Common myeloid progenitor, CD34-positive (primary cell): Measurements from ENCODE around the gene CHRNA9.
A peak's percentile ranks its signal among the peaks of the same experiment; 100 is the strongest.

ENCODE experiments used
- CTCF ChIA-PET: fragments of 350-600 bp; sonication (Branson Sonifier 250); formaldehyde crosslinking; loops from one replicate; lab custom pipeline; 2021; ENCODE audit warnings: antibody characterized with exemption; lab: Charles Lee
- POLR2A ChIA-PET: fragments of 350-600 bp; sonication (Branson Sonifier 250); formaldehyde crosslinking; loops from one replicate; lab custom pipeline; 2021; ENCODE audit warnings: antibody characterized with exemption; lab: Charles Lee
- DNase-seq, 3 donors: peaks; one replicate each; pipeline versions ENCODE4 v3.0.0 to v3.0.0-alpha.2; 2013
- H3K27ac ChIP-seq, 2 experiments: 1 replicate in 1 of 2; 2 replicates in 1 of 2; pipeline ENCODE4 v1.7.0; 2013; ENCODE audit warnings: inconsistent platforms in 2 of 2, low read length in 2 of 2, mild to moderate bottlenecking in 2 of 2, low read depth in 1 of 2, moderate library complexity in 1 of 2; ENCODE audit not compliant: severe bottlenecking in 2 of 2, insufficient read depth in 1 of 2, poor library complexity in 1 of 2
- H3K27me3 ChIP-seq, 5 experiments: replicated peaks in 2 of 5; 1 replicate in 3 of 5; 2 replicates in 2 of 5; pipeline versions ENCODE4 v1.6.1 to v1.7.0; 2013; ENCODE audit warnings: low read length in 4 of 5, mild to moderate bottlenecking in 2 of 5, moderate library complexity in 2 of 5, inconsistent platforms in 1 of 5; ENCODE audit not compliant: insufficient read depth in 5 of 5, control insufficient read depth in 4 of 5
- H3K36me3 ChIP-seq, 4 experiments: 1 replicate in 2 of 4; 2 replicates in 2 of 4; pipeline versions ENCODE4 v1.6.1 to v1.7.0; 2013; ENCODE audit warnings: low read length in 3 of 4, control low read depth in 1 of 4, mild to moderate bottlenecking in 1 of 4; ENCODE audit not compliant: control insufficient read depth in 4 of 4, insufficient read depth in 4 of 4
- H3K4me1 ChIP-seq, 4 experiments: 1 replicate in 3 of 4; 2 replicates in 1 of 4; pipeline versions ENCODE4 v1.6.1 to v1.7.1; 2013; ENCODE audit warnings: low read length in 3 of 4, mild to moderate bottlenecking in 3 of 4, control low read depth in 1 of 4, inconsistent platforms in 1 of 4, moderate library complexity in 1 of 4; ENCODE audit not compliant: control insufficient read depth in 4 of 4, insufficient read depth in 4 of 4; ENCODE audit errors: control extremely low read depth in 1 of 4
- H3K4me3 ChIP-seq, 7 experiments: 1 replicate in 4 of 7; 2 replicates in 3 of 7; pipeline versions ENCODE4 v1.5.1 to v1.7.0; 2013; ENCODE audit warnings: mild to moderate bottlenecking in 7 of 7, low read length in 6 of 7, moderate library complexity in 6 of 7, inconsistent platforms in 2 of 7, low read depth in 2 of 7, control low read depth in 1 of 7; ENCODE audit not compliant: insufficient read depth in 4 of 7, control insufficient read depth in 1 of 7; ENCODE audit errors: extremely low read depth in 1 of 7
- H3K9me3 ChIP-seq, 5 experiments: 1 replicate in 4 of 5; 2 replicates in 1 of 5; pipeline versions ENCODE4 v1.6.1 to v1.7.1; 2013; ENCODE audit warnings: low read length in 4 of 5, mild to moderate bottlenecking in 2 of 5, inconsistent platforms in 1 of 5, low read depth in 1 of 5, moderate library complexity in 1 of 5; ENCODE audit not compliant: control insufficient read depth in 4 of 5, insufficient read depth in 2 of 5; ENCODE audit errors: control extremely low read depth in 1 of 5
- whole genome bisulfite sequencing: methylation state at CpG from one replicate; pipeline ENCODE4 v1.1.5; 2013; ENCODE audit not compliant: insufficient coverage; 5-methylcytosine and 5-hydroxymethylcytosine counted together

CHRNA9 gene

DNA sequence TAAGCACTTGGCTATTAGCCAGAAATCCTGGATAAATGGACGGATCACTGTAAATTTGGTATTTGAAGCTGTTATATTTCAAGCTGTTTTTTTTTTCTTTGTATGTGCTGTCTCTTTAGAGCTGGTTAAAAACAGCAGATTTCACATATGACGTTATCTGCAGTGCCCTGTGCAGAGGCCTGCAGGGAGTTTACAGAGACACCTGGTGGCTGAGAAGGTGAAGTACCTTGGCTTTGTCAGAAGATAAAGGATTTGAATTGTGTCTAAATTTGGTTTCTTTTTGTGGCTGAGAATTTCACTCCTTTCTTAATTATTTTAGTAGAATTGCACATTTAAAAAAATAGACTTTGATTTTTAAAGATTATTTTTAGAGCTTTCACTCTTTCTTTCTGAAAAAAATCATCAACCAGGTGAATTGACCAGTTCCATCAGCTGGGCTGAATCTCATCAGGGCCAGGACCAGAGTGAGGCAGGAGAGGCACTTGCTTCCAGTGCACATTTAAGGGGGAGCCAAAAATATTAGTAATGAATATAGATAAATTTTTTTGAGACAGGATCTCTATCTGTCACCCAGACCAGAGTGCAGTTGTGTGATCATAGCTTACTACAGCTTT lies 9.6 kb upstream of the CHRNA9 start:
- no peaks in the 10 kb centered on the region for H3K27me3 ChIP-seq
- 0% methylated on average over 1 of the region's 2 CpGs for whole genome bisulfite sequencing
- H3K4me1 ChIP-seq: peaks cover 3 to 45% (median 38%) of the 10 kb centered on the region in 4 experiments
- peak; percentile 81 to 92 (median 91) for DNase-seq
- no peaks in the 10 kb centered on the region for H3K36me3 ChIP-seq
- ChIA-PET CTCF (interaction anchor here (0.6 to 7.7 kb wide), 29 partner anchors 9 to 856 kb away, joined by 3 to 84 read pairs (median 3); partner anchors contain the start of gene CHRNA9), POLR2A (interaction anchor here (0.6 to 1.6 kb wide), 6 partner anchors 8 to 429 kb away, joined by 3 to 9 read pairs (median 4); partner anchors contain the start of gene N4BP2)
- no peak overlapping the region for H3K4me3 ChIP-seq
- no peaks in the 10 kb centered on the region for H3K9me3 ChIP-seq
- H3K27ac ChIP-seq: no peak overlapping the region

GRCh38 chr4:40327340-40327739 lies 7.8 kb upstream of the CHRNA9 start:
- ChIA-PET POLR2A (no interaction called here), CTCF (interaction anchor here (0.8 to 7.7 kb wide), 8 partner anchors 9 to 271 kb away, joined by 3 to 84 read pairs (median 4); no protein-coding TSS in a partner anchor)
- H3K4me1 ChIP-seq: peaks cover 3 to 33% (median 25%) of the 10 kb centered on the region in 4 experiments
- H3K4me3 ChIP-seq: no peak overlapping the region
- no peaks in the 10 kb centered on the region for H3K9me3 ChIP-seq
- H3K27me3 ChIP-seq: no peaks in the 10 kb centered on the region
- DNase-seq: peak; percentile 34 to 81 (median 78)
- WGBS: 58% methylated on average over 4 of the region's 4 CpGs
- no peak overlapping the region for H3K27ac ChIP-seq
- H3K36me3 ChIP-seq: no peaks in the 10 kb centered on the region

- H3K4me1 ChIP-seq: peaks cover 3 to 27% (median 18%) of the 10 kb centered on the region in 4 experiments
- H3K27ac ChIP-seq: no peak overlapping the region
- POLR2A ChIA-PET: no interaction called here
- no peak for DNase-seq
- H3K9me3 ChIP-seq: no peaks in the 10 kb centered on the region
- no peak overlapping the region for H3K4me3 ChIP-seq
- no peaks in the 10 kb centered on the region for H3K27me3 ChIP-seq
- WGBS: 100% methylated on average over 1 of the region's 1 CpG
- no peaks in the 10 kb centered on the region for H3K36me3 ChIP-seq
- CTCF ChIA-PET: interaction anchor here (1.1 to 7.7 kb wide), 7 partner anchors 10 to 272 kb away, joined by 3 to 84 read pairs (median 4); no protein-coding TSS in a partner anchor
Measured at GRCh38 chr4:40328383-40328782, 6.8 kb upstream of the CHRNA9 start.

DNA sequence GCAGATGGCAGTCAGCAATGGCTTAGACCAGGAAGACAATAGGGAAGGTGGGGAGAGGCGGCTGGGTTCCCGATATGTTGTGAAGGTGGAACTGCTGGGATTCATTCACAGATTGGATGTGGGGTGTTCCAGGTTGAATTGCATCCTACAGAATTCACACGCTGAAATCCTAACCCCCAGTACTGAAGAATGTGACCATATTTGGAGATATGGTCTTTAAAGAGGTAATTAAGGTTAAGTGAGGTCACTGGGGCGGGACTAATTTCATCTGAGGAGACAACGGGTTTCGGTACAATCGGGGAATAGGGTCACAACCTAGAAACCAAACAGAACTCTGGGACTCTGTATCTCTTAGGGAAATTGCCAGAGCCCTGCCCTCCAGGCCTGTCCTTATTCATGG lies 5.3 kb upstream of the CHRNA9 start:
- H3K36me3 ChIP-seq: no peaks in the 10 kb centered on the region
- ChIA-PET CTCF (interaction anchor here (1.4 to 7.7 kb wide), 2 partner anchors 8 to 20 kb away, joined by 3 to 84 read pairs; no protein-coding TSS in a partner anchor), POLR2A (no interaction called here)
- peaks cover 3 to 27% (median 18%) of the 10 kb centered on the region in 4 experiments for H3K4me1 ChIP-seq
- H3K4me3 ChIP-seq: no peak overlapping the region
- WGBS: 99% methylated on average over 7 of the region's 7 CpGs
- no peak overlapping the region for H3K27ac ChIP-seq
- no peaks in the 10 kb centered on the region for H3K9me3 ChIP-seq
- DNase-seq: no peak
- H3K27me3 ChIP-seq: no peaks in the 10 kb centered on the region

DNA sequence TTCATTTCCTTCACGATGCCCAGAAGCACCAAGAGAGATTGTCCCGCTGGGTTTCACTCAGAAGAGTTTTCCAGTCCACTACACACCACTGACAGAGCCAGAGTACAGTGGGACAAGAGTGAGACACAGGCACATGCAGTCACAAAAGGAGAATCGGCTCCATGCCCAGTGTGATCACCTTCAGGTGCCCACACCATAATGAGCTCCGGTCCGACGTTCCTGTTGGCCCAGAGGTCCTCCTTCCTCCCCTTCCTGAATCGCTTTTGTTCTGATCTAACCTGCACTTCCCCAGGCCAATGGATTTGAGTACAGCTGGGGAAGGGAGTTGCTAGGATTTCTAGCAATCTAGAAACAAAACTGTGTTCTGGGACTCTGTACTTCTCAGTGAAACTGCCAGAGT lies 4.6 kb upstream of the CHRNA9 start:
- H3K27ac ChIP-seq: no peak overlapping the region
- 87% methylated on average over 5 of the region's 7 CpGs for WGBS
- no peaks in the 10 kb centered on the region for H3K27me3 ChIP-seq
- H3K36me3 ChIP-seq: no peaks in the 10 kb centered on the region
- no peak for DNase-seq
- POLR2A ChIA-PET: no interaction called here
- CTCF ChIA-PET: interaction anchor here (1.4 to 7.7 kb wide), 2 partner anchors 9 to 21 kb away, joined by 3 to 84 read pairs; no protein-coding TSS in a partner anchor
- H3K4me1 ChIP-seq: peaks cover 0 to 23% (median 15%) of the 10 kb centered on the region in 4 experiments
- H3K9me3 ChIP-seq: no peaks in the 10 kb centered on the region
- H3K4me3 ChIP-seq: no peak overlapping the region

GRCh38 chr4:40331101-40331745 lies 3.9 kb upstream of the CHRNA9 start:
- CTCF ChIA-PET: interaction anchor here (1.4 kb wide), 1 partner anchor 9 kb away, joined by 3 read pairs; no protein-coding TSS in a partner anchor
- DNase-seq: no peak

GRCh38 chr4:40331961-40332360 lies 3.2 kb upstream of the CHRNA9 start:
- POLR2A ChIA-PET: no interaction called here
- WGBS: no CpG with 5 or more reads among the region's 3 CpGs
- DNase-seq: no peak
- no peaks in the 10 kb centered on the region for H3K27me3 ChIP-seq
- CTCF ChIA-PET: no interaction called here
- H3K36me3 ChIP-seq: no peaks in the 10 kb centered on the region
- no peaks in the 10 kb centered on the region for H3K9me3 ChIP-seq
- H3K4me1 ChIP-seq: peaks cover 0 to 13% (median 9%) of the 10 kb centered on the region in 4 experiments
- H3K27ac ChIP-seq: no peak overlapping the region
- H3K4me3 ChIP-seq: no peak overlapping the region

More at GRCh38 chr4:40331101-40331745, 3.9 kb upstream of the CHRNA9 start:
- Histone ChIP-seq H3K4me3 (no peak overlapping the region), H3K9me3 (no peaks in the 10 kb centered on the region), H3K36me3 (no peaks in the 10 kb centered on the region), H3K27me3 (no peaks in the 10 kb centered on the region), H3K27ac (no peak overlapping the region), H3K4me1 (peaks cover 0 to 18% (median 13%) of the 10 kb centered on the region in 4 experiments)
- 60% methylated on average over 5 of the region's 8 CpGs for WGBS
- POLR2A ChIA-PET: no interaction called here
